VCaP (cell line): ENCODE results near the gene CPSF7.

Experiments used
- H3K27ac ChIP-seq: fragments of 450-650 bp; 2 replicates; pipeline ENCODE4 v1.5.1; 2017
- CTCF ChIP-seq: fragments of 450-650 bp; conservative IDR thresholded peaks from 2 replicates; pipeline ENCODE4 v1.5.1; 2017; ENCODE audit warnings: mild to moderate bottlenecking, moderate library complexity

CPSF7 gene

GRCh38 chr11:61370349-61371005 is 59.3 kb downstream of the CPSF7 start:
- no peak for TF ChIP-seq CTCF
- peak overlapping the region; percentile 96 for H3K27ac ChIP-seq

GRCh38 chr11:61369372-61370348 is 60.1 kb downstream of the CPSF7 start:
- TF ChIP-seq CTCF, result no peak
- H3K27ac ChIP-seq, result peak overlapping the region; percentile 96

- peak overlapping the region; percentile 96 for H3K27ac ChIP-seq
- no peak for TF ChIP-seq CTCF
Measured at GRCh38 chr11:61368646-61369045, 61.1 kb downstream of the CPSF7 start.

DNA sequence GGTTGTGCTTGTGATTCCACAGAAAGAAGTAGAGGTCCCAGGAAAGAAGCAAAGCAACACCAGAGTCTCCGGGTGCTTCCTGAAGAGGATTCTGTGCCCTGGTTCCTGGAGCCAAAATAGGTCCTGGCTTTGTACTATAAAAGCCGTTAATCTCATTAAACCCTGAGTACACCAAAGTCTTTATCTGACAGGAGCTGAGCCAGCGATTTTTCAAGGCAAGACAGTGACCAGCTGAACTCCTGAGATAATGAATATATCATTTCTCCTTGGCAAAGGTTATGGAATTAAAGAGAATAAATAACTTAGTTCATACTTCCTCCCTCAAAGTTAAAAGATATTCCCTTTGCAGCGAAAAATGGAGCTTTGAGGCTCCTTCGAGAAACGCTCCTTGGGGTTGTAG is 62.4 kb downstream of the CPSF7 start:
- peak overlapping the region; percentile 96 for H3K27ac ChIP-seq
- TF ChIP-seq CTCF, result no peak

DNA sequence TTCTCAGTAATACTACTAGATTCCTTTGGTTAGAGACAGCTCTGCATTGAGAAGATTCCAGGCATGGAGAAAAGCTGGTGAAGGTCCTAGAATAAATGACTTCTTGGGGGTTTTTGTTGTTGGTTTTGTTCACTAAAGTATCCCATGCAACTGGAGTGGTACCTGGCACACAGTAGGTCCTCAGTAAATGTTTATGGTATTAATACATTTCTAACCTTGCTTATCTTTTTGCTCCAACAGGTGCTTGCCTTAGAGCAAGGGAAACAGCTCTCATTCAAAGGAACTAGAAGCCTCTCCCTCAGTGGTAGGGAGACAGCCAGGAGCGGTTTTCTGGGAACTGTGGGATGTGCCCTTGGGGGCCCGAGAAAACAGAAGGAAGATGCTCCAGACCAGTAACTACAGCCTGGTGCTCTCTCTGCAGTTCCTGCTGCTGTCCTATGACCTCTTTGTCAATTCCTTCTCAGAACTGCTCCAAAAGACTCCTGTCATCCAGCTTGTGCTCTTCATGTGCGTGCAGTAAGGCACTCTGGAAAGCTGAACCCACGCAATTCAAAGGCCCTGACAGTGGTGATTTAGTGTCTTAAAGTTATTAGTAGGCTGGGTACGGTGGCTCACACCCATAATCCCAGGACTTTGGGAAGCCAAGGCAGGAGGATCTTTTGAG is 65.6 kb downstream of the CPSF7 start:
- no peak for TF ChIP-seq CTCF
- H3K27ac ChIP-seq, result peak overlapping the region; percentile 96

DNA sequence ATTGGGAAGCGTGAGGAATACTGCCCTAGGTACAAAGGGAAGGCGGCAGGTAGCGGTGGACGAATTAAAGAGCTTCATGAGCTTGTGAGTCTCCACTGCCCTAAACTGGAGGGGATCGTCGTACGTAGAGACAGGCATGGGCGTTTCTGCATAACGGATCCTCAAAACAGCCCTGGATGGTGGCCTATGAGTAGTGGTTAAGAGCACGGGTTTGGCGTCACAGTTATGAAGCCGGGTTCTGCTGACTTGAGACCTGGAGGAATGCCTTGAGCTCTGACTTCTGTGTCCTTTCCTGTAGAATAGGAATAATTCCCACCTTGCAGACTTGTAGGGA is 67.3 kb downstream of the CPSF7 start:
- peak overlapping the region; percentile 96 for H3K27ac ChIP-seq
- no peak for TF ChIP-seq CTCF
